HL-60 (cell line): ENCODE measurements around the gene CELF2.
"Not testable (repeated sequence)": the region's sequence is repeated elsewhere in the genome, so short reads cannot be mapped to it uniquely, and the experiment has no call there.

Source experiments
- DNase-seq, 2 experiments: peaks; one replicate each; pipeline ENCODE4 v3.0.0-alpha.2; 2010 to 2020; ENCODE audit warnings: low read depth in 1 of 2, low spot score in 1 of 2
- H3K27ac ChIP-seq: fragments of 250-450 bp; sonication (Bioruptor Pico); replicated peaks from 2 replicates; pipeline ENCODE4 v1.5.1; 2020; ENCODE audit warnings: mild to moderate bottlenecking, moderate library complexity
- H3K27me3 ChIP-seq: fragments of 250-450 bp; sonication (Bioruptor Pico); 2 replicates; pipeline ENCODE4 v1.5.1; 2021; ENCODE audit warnings: mild to moderate bottlenecking, moderate library complexity; ENCODE audit not compliant: insufficient read depth, poor library complexity, severe bottlenecking
- H3K4me3 ChIP-seq: replicated peaks from 2 replicates; pipeline ENCODE4 v1.5.1; 2011; ENCODE audit warnings: mild to moderate bottlenecking, control low read depth, low read length; ENCODE audit not compliant: insufficient read depth
- GABPA ChIP-seq: IDR thresholded peaks from 2 replicates; pipeline ENCODE4 v1.6.1; 2012; ENCODE audit warnings: low read depth
- POLR2AphosphoS5 ChIP-seq: IDR thresholded peaks from 2 replicates; pipeline ENCODE4 v1.6.1; 2012; ENCODE audit warnings: low read depth
- SPI1 ChIP-seq: IDR thresholded peaks from 2 replicates; pipeline ENCODE4 v1.6.1; 2012; ENCODE audit warnings: low read depth, mild to moderate bottlenecking, borderline replicate concordance
- TF ChIP-seq, protein P1 (sequence below): IDR thresholded peaks from 2 replicates; pipeline ENCODE4 v1.6.1; 2012; ENCODE audit warnings: low read depth; ENCODE audit not compliant: insufficient replicate concordance
- TF ChIP-seq, protein P2 (sequence below): IDR thresholded peaks from one replicate; pipeline ENCODE4 v1.5.1; 2011; ENCODE audit warnings: low read length, control low read depth, inconsistent platforms; ENCODE audit not compliant: insufficient read depth

The CELF2 gene

DNA sequence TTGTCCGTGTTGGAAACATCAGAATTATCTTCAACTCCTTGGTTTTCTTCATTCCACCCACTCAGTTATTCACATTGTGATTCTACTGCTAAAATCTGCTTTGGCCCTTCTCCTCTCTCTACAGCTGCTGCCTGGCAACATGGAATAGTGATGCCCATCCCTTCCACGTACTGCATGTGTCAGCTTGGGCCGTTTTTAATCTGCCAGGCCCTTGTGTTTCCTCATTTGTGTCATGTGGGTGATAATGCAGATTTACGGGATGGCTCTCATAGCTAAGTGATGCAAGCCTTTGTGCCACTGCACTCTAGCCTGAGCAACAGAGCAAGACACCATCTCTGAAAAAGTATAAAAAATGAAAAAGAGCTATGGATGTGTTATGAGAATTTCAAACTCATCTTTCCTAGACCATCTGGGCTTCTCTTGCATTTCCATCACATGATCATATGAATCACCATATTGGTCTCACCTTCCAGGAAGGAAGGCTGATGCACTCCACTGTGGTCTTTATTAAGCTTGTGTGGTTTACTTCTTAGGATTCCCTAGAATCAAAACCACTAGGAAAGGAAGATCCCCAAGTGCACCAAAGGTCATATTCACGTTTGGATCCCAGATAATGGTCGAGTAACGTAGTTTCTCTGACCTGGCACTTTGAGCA lies 20.6 kb upstream of the CELF2 start:
- no peaks in the 10 kb centered on the region for H3K27me3 ChIP-seq
- DNase-seq = no peak
- H3K27ac ChIP-seq = no peak overlapping the region
- H3K4me3 ChIP-seq = no peak overlapping the region
- TF ChIP-seq, protein P1, sequence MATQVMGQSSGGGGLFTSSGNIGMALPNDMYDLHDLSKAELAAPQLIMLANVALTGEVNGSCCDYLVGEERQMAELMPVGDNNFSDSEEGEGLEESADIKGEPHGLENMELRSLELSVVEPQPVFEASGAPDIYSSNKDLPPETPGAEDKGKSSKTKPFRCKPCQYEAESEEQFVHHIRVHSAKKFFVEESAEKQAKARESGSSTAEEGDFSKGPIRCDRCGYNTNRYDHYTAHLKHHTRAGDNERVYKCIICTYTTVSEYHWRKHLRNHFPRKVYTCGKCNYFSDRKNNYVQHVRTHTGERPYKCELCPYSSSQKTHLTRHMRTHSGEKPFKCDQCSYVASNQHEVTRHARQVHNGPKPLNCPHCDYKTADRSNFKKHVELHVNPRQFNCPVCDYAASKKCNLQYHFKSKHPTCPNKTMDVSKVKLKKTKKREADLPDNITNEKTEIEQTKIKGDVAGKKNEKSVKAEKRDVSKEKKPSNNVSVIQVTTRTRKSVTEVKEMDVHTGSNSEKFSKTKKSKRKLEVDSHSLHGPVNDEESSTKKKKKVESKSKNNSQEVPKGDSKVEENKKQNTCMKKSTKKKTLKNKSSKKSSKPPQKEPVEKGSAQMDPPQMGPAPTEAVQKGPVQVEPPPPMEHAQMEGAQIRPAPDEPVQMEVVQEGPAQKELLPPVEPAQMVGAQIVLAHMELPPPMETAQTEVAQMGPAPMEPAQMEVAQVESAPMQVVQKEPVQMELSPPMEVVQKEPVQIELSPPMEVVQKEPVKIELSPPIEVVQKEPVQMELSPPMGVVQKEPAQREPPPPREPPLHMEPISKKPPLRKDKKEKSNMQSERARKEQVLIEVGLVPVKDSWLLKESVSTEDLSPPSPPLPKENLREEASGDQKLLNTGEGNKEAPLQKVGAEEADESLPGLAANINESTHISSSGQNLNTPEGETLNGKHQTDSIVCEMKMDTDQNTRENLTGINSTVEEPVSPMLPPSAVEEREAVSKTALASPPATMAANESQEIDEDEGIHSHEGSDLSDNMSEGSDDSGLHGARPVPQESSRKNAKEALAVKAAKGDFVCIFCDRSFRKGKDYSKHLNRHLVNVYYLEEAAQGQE = no peak
- no peak for TF ChIP-seq GABPA
- TF ChIP-seq, protein P2, sequence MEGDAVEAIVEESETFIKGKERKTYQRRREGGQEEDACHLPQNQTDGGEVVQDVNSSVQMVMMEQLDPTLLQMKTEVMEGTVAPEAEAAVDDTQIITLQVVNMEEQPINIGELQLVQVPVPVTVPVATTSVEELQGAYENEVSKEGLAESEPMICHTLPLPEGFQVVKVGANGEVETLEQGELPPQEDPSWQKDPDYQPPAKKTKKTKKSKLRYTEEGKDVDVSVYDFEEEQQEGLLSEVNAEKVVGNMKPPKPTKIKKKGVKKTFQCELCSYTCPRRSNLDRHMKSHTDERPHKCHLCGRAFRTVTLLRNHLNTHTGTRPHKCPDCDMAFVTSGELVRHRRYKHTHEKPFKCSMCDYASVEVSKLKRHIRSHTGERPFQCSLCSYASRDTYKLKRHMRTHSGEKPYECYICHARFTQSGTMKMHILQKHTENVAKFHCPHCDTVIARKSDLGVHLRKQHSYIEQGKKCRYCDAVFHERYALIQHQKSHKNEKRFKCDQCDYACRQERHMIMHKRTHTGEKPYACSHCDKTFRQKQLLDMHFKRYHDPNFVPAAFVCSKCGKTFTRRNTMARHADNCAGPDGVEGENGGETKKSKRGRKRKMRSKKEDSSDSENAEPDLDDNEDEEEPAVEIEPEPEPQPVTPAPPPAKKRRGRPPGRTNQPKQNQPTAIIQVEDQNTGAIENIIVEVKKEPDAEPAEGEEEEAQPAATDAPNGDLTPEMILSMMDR = no peak
- TF ChIP-seq POLR2AphosphoS5 = no peak
- TF ChIP-seq SPI1 = no peak

DNA sequence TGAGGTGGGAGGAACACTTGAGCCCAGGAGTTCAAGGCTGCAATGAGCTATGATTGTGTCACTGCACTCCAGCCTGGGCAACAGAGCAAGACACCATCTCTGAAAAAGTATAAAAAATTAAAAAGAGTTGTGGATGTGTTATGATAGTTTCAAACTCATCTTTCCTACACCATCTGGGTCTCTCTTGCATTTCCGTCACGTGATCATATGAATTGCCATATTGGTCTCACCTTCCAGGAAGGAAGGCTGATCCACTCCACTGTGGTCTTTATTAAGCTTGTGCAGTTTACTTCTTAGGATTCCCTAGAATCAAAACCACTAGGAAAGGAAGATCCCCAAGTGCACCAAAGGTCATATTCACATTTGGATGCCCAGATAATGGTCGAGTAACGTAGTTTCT lies 18.2 kb upstream of the CELF2 start:
- not testable (repeated sequence) for DNase-seq, H3K27ac ChIP-seq, H3K27me3 ChIP-seq, H3K4me3 ChIP-seq

DNA sequence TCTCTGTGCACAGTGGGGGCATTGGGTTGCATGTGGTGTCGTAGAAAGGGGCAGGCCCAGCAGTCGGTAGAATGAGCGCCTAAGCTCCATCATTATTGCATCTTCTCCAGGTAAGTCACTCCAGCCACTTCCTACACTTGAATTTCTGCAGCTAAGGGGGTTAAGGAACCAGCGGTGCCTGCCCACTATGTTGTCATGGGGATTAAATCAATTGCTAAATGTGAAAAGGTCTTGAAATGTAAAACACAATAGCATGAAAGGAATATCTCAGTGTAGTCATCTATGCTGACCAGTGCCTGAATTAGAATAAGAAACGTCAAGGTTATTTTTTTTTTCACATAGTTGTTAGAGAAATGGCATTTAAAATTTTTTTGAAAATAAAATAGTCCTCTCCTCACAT lies 15.2 kb upstream of the CELF2 start:
- no peaks in the 10 kb centered on the region for H3K27me3 ChIP-seq
- no peak overlapping the region for H3K4me3 ChIP-seq
- TF ChIP-seq, protein P2 = no peak
- TF ChIP-seq GABPA = no peak
- no peak for TF ChIP-seq POLR2AphosphoS5
- TF ChIP-seq SPI1 = no peak
- DNase-seq = no peak
- H3K27ac ChIP-seq = no peak overlapping the region

DNA sequence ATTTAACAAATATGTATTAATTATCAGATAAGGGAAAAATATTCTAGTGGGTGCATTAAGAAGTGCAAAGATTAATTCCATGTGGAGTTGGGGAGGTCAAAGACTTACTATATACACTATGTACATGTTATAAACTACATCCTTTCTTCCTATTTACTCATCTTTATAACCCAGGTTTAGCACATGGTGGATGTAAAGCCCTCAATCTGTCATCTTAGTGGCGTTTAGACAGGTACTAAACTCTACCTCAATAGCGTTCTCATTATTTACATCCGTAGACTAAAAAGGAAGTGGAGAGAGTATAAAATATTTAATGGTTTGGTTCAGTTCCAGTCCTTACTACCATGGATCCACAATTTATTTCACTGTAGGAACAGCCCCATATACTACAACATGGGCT lies 14.8 kb upstream of the CELF2 start:
- H3K27ac ChIP-seq = no peak overlapping the region
- no peaks in the 10 kb centered on the region for H3K27me3 ChIP-seq
- no peak for DNase-seq
- TF ChIP-seq POLR2AphosphoS5 (no peak), SPI1 (no peak)
- TF ChIP-seq, protein P2 = no peak
- H3K4me3 ChIP-seq = no peak overlapping the region

DNA sequence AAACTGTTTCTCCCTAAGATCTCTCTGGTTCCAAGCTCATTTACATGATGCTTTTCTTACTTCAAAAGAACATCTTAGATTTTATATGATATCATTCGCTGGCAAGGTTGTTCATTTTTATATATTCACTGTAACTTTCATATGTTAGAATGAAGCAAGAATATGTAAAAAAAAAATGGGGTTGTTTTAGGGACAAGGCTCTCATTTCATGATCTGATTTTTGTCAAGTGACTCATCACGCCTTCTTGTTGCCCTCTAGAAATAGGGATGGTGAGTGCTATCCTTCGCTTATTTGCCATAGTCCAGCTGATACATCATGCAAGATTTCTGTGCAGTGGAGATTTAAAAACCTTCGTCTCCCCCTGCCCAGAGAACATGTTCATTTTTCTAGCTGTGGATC lies 14.0 kb upstream of the CELF2 start:
- Histone ChIP-seq H3K27me3 (no peaks in the 10 kb centered on the region), H3K27ac (no peak overlapping the region), H3K4me3 (no peak overlapping the region)
- no peak for DNase-seq
- TF ChIP-seq, protein P1 = no peak
- TF ChIP-seq GABPA (no peak), POLR2AphosphoS5 (no peak), SPI1 (no peak)
- TF ChIP-seq, protein P2 = no peak
